B cell (primary cell): ENCODE data around the gene NCAN. TPM values are rescaled to one million over a fixed set of nuclear protein-coding genes. Genes with fewer than 3 reads are reported as not detected.

Experiments used
- ATAC-seq: fragments of 200-7000 bp; cut with Tn5 transposase; one replicate; pipeline ENCODE4 v1.10.0; 2021; ENCODE audit warnings: low read depth, mild to moderate bottlenecking, moderate number of reproducible peaks, moderate library complexity
- CTCF ChIA-PET: fragments of 350-600 bp; sonication (Branson Sonifier 250); formaldehyde crosslinking; loops from one replicate; lab custom pipeline; 2021; ENCODE audit warnings: antibody characterized with exemption, inconsistent platforms; lab: Charles Lee
- POLR2A ChIA-PET: fragments of 350-600 bp; sonication (Branson Sonifier 250); formaldehyde crosslinking; loops from one replicate; lab custom pipeline; 2021; ENCODE audit warnings: antibody characterized with exemption; lab: Charles Lee
- DNase-seq: peaks from one replicate; pipeline ENCODE4 v3.0.0; 2013
- H2AFZ ChIP-seq: 2 replicates; pipeline ENCODE4 v1.6.1; 2012; ENCODE audit warnings: mild to moderate bottlenecking, low read depth, low read length; ENCODE audit not compliant: insufficient read depth, poor library complexity, severe bottlenecking
- H3K27ac ChIP-seq, 2 donors: 1 replicate in 1 of 2; 2 replicates in 1 of 2; pipeline ENCODE4 v1.5.1; 2012 to 2013; ENCODE audit warnings: low read length in 2 of 2, mild to moderate bottlenecking in 2 of 2, moderate library complexity in 1 of 2
- H3K27me3 ChIP-seq, 4 experiments: fragments of 200-600 bp in 1 of 4; sonication (generic) in 1 of 4; replicated peaks in 1 of 4; 1 replicate in 2 of 4; 2 replicates in 2 of 4; pipeline versions ENCODE4 v1.6.1 to v1.7.0; 2013 to 2016; ENCODE audit warnings: low read length in 3 of 4, mild to moderate bottlenecking in 2 of 4, mixed read lengths in 1 of 4, moderate library complexity in 1 of 4; ENCODE audit not compliant: insufficient read depth in 4 of 4, control insufficient read depth in 3 of 4; ENCODE audit errors: control extremely low read depth in 1 of 4
- H3K36me3 ChIP-seq, 2 experiments: replicated peaks in 1 of 2; 1 replicate in 1 of 2; 2 replicates in 1 of 2; pipeline versions ENCODE4 v1.6.1 to v1.7.1; 2013; ENCODE audit warnings: low read length in 1 of 2; ENCODE audit not compliant: insufficient read depth in 2 of 2, control insufficient read depth in 1 of 2; ENCODE audit errors: control extremely low read depth in 1 of 2, extremely low read depth in 1 of 2
- H3K4me1 ChIP-seq, 2 donors: fragments of 200-600 bp in 1 of 2; sonication (generic) in 1 of 2; 1 replicate in 1 of 2; 2 replicates in 1 of 2; pipeline versions ENCODE4 v1.5.1 to v1.6.1; 2013 to 2017; ENCODE audit warnings: low read length in 2 of 2; ENCODE audit not compliant: control insufficient read depth in 2 of 2, insufficient read depth in 2 of 2
- H3K4me2 ChIP-seq: replicated peaks from 2 replicates; pipeline ENCODE3; 2012; ENCODE audit warnings: mild to moderate bottlenecking, low read depth, low read length; ENCODE audit not compliant: poor library complexity, severe bottlenecking
- H3K4me3 ChIP-seq, 5 experiments: fragments of 200-600 bp in 1 of 5; sonication (generic) in 1 of 5; 1 replicate in 3 of 5; 2 replicates in 2 of 5; pipeline versions ENCODE4 v1.5.1 to v1.7.0; 2011 to 2016; ENCODE audit warnings: low read length in 4 of 5, mild to moderate bottlenecking in 4 of 5, low read depth in 2 of 5, control low read depth in 1 of 5, moderate library complexity in 1 of 5; ENCODE audit not compliant: insufficient read depth in 1 of 5; ENCODE audit errors: control extremely low read depth in 1 of 5, extremely low read depth in 1 of 5
- H3K79me2 ChIP-seq: fragments of 200-600 bp; sonication (generic); one replicate; pipeline ENCODE4 v1.6.0; 2016; ENCODE audit warnings: low read length; ENCODE audit not compliant: control insufficient read depth, insufficient read depth
- H3K9ac ChIP-seq: fragments of 200-600 bp; sonication (generic); 2 replicates; pipeline ENCODE4 v1.6.1; 2017; ENCODE audit warnings: mild to moderate bottlenecking, low read length, moderate library complexity
- H3K9me3 ChIP-seq, 3 donors: one replicate each; pipeline versions ENCODE4 v1.6.1 to v1.7.1; 2013; ENCODE audit warnings: low read length in 2 of 3; ENCODE audit not compliant: control insufficient read depth in 2 of 3, insufficient read depth in 1 of 3; ENCODE audit errors: control extremely low read depth in 1 of 3
- H4K20me1 ChIP-seq: 2 replicates; pipeline ENCODE4 v1.6.0; 2012; ENCODE audit warnings: mild to moderate bottlenecking, low read length; ENCODE audit not compliant: insufficient read depth, control insufficient read depth, poor library complexity, severe bottlenecking
- H3K27ac Mint-ChIP-seq: one replicate; pipeline ENCODE4 v1.8.0; 2021; ENCODE audit warnings: mixed read lengths
- H3K27me3 Mint-ChIP-seq: one replicate; pipeline ENCODE4 v1.8.0; 2021; ENCODE audit warnings: mixed read lengths
- H3K4me1 Mint-ChIP-seq: one replicate; pipeline ENCODE4 v1.8.0; 2021; ENCODE audit warnings: mixed read lengths
- H3K4me3 Mint-ChIP-seq: one replicate; pipeline ENCODE4 v1.8.0; 2021; ENCODE audit warnings: mixed read lengths
- H3K9me3 Mint-ChIP-seq: one replicate; pipeline ENCODE4 v1.8.0; 2022; ENCODE audit warnings: mixed read lengths; ENCODE audit not compliant: insufficient read depth
- CTCF ChIP-seq: fragments of 200-600 bp; IDR thresholded peaks from one replicate; pipeline ENCODE4 v1.8.0; 2022; ENCODE audit warnings: antibody characterized with exemption, mild to moderate bottlenecking
- EZH2 ChIP-seq: IDR thresholded peaks from 2 replicates; pipeline ENCODE4 v1.6.1; 2012; ENCODE audit warnings: borderline replicate concordance, low read depth, mild to moderate bottlenecking, moderate library complexity, low read length; ENCODE audit not compliant: insufficient read depth, poor library complexity, severe bottlenecking
- WGBS: methylation state at CpG from one replicate; pipeline ENCODE4 v1.1.5; 2013; ENCODE audit warnings: missing lambda C conversion rate; ENCODE audit not compliant: insufficient coverage; 5-methylcytosine and 5-hydroxymethylcytosine counted together
- intact Hi-C: fragments of 100-400 bp; cut with micrococcal nuclease; formaldehyde crosslinking; loops from one replicate; pipeline ENCODE4 v1.10.0; 2022
- polyA plus RNA-seq: library from polyadenylated mRNA; depleted of rRNA; stranded (reverse); fragments of >200 nt; gene quantifications from 2 replicates; pipeline ENCODE4 v1.2.3, GENCODE V29; 2012
- total RNA-seq, 2 donors: library from RNA; stranded (reverse); fragments of 120-200 nt in 1 of 2; gene quantifications; 1 replicate in 1 of 2; 2 replicates in 1 of 2; pipeline versions ENCODE4 v1.2.3 to v1.2.4, GENCODE V29; 2013 to 2022

NCAN gene
- total and polyA plus RNA-seq, 2 donors (not counting 1 experiment from before 2014, with no cell fraction given): 0.03 TPM; not detected in 1

DNA sequence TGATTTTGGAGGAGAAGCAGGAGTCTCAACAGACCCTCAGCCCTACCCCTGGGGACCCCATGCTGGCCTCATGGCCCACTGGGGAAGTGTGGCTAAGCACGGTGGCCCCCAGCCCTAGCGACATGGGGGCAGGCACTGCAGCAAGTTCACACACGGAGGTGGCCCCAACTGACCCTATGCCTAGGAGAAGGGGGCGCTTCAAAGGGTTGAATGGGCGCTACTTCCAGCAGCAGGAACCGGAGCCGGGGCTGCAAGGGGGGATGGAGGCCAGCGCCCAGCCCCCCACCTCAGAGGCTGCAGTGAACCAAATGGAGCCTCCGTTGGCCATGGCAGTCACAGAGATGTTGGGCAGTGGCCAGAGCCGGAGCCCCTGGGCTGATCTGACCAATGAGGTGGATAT, 14.9 kb downstream of the NCAN start:
- H3K79me2 ChIP-seq: no peaks in the 10 kb centered on the region
- no peak overlapping the region for H2AFZ ChIP-seq
- Mint-ChIP-seq H3K27me3 (peaks cover 22% of the 10 kb centered on the region), H3K9me3 (no peaks in the 10 kb centered on the region), H3K4me1 (peaks cover 6% of the 10 kb centered on the region), H3K4me3 (no peak overlapping the region), H3K27ac (no peak overlapping the region)
- intact Hi-C loops: no loop called here
- H3K9me3 ChIP-seq: peaks cover 0 to 5% (median 0%) of the 10 kb centered on the region in 3 donors
- CTCF ChIA-PET: interaction anchor here (1.7 to 2.9 kb wide), 2 partner anchors 78 to 81 kb away, joined by 8 read pairs; no protein-coding TSS in a partner anchor
- H3K27me3 ChIP-seq: peaks cover 0 to 35% (median 9%) of the 10 kb centered on the region in 4 experiments
- POLR2A ChIA-PET: no interaction called here
- WGBS: 71% methylated on average over 10 of the region's 10 CpGs
- no peak overlapping the region for H3K9ac ChIP-seq
- H3K27ac ChIP-seq: no peak overlapping the region
- H3K4me1 ChIP-seq: peaks cover 10% of the 10 kb centered on the region in 2 donors
- DNase-seq (no peak), ATAC-seq (no peak)
- no peak for TF ChIP-seq EZH2
- no peak for TF ChIP-seq CTCF
- H3K4me3 ChIP-seq: no peak overlapping the region
- no peaks in the 10 kb centered on the region for H3K36me3 ChIP-seq
- no peak overlapping the region for H3K4me2 ChIP-seq
- H4K20me1 ChIP-seq: no peaks in the 10 kb centered on the region

- H3K9me3 Mint-ChIP-seq: no peaks in the 10 kb centered on the region
- DNase-seq (no peak), ATAC-seq (no peak)
- H4K20me1 ChIP-seq: no peaks in the 10 kb centered on the region
- no peak overlapping the region for H3K27ac Mint-ChIP-seq
- no peak for TF ChIP-seq EZH2
- TF ChIP-seq CTCF: no peak
- 89% methylated on average over 3 of the region's 4 CpGs for WGBS
- peaks cover 25% of the 10 kb centered on the region for H3K27me3 Mint-ChIP-seq
- CTCF ChIA-PET: interaction anchor here (2.9 kb wide), 1 partner anchor 81 kb away, joined by 8 read pairs; no protein-coding TSS in a partner anchor
- no peak overlapping the region for H3K9ac ChIP-seq
- H3K4me1 ChIP-seq: peaks cover 10% of the 10 kb centered on the region in 2 donors
- H3K4me1 Mint-ChIP-seq: peaks cover 6% of the 10 kb centered on the region
- no peak overlapping the region for H2AFZ ChIP-seq
- H3K4me3 Mint-ChIP-seq: no peak overlapping the region
- H3K9me3 ChIP-seq: peaks cover 0 to 6% (median 0%) of the 10 kb centered on the region in 3 donors
- no peaks in the 10 kb centered on the region for H3K79me2 ChIP-seq
- intact Hi-C loops: no loop called here
- no peak overlapping the region for H3K4me2 ChIP-seq
- POLR2A ChIA-PET: no interaction called here
- peaks cover 0 to 35% (median 9%) of the 10 kb centered on the region in 4 experiments for H3K27me3 ChIP-seq
- no peak overlapping the region for H3K4me3 ChIP-seq
- H3K36me3 ChIP-seq: no peaks in the 10 kb centered on the region
- H3K27ac ChIP-seq: no peak overlapping the region
These were observed 15.5 kb downstream of the NCAN start for GRCh38 chr19:19227217-19227616.
